HEK293 (cell line): Measurements from ENCODE around the gene KLK10.

Source experiments
- CTCF ChIA-PET: fragments of 350-600 bp; formaldehyde crosslinking; extraction: SDS; loops from one replicate; lab custom pipeline; 2021; ENCODE audit warnings: antibody characterized with exemption; lab: Yijun Ruan, JAX
- POLR2A ChIA-PET: fragments of 300-600 bp; formaldehyde crosslinking; extraction: SDS; loops from one replicate; lab custom pipeline; 2020; ENCODE audit warnings: antibody characterized with exemption, inconsistent platforms; lab: Yijun Ruan, JAX
- H3K27ac ChIP-seq: fragments of 200-500 bp; sonication (Bioruptor generic); 2 replicates; pipeline ENCODE4 v1.5.1; 2014; ENCODE audit warnings: low read depth, low read length, control low read depth, inconsistent platforms; ENCODE audit errors: extremely low read depth
- H3K36me3 ChIP-seq, 2 experiments: fragments of 200-500 bp in 1 of 2; sonication (Bioruptor generic) in 1 of 2; 1 replicate in 1 of 2; 2 replicates in 1 of 2; pipeline ENCODE4 v1.5.1; 2014 to 2017; ENCODE audit warnings: inconsistent platforms in 2 of 2, low read length in 2 of 2; ENCODE audit not compliant: control insufficient read depth in 2 of 2, insufficient read depth in 1 of 2
- H3K4me1 ChIP-seq: fragments of 200-500 bp; sonication (Bioruptor generic); 2 replicates; pipeline ENCODE4 v1.5.1; 2014; ENCODE audit warnings: mild to moderate bottlenecking, low read length, inconsistent platforms; ENCODE audit not compliant: control insufficient read depth, insufficient read depth
- H3K4me3 ChIP-seq: 2 replicates; pipeline ENCODE4 v1.5.1; 2011; ENCODE audit warnings: low read depth, mild to moderate bottlenecking, control low read depth, low read length, moderate library complexity
- H3K9me3 ChIP-seq: fragments of 200-500 bp; sonication (Bioruptor generic); 2 replicates; pipeline ENCODE4 v1.5.1; 2014; ENCODE audit warnings: low read depth, low read length, inconsistent platforms; ENCODE audit not compliant: control insufficient read depth, insufficient read depth
- GLI2 ChIP-seq: fragments of 450-650 bp; formaldehyde crosslinking; IDR thresholded peaks from 2 replicates; pipeline ENCODE4; 2017; ENCODE audit warnings: missing biosample characterization, missing genetic modification characterization, low read depth, borderline replicate concordance
- KLF17 ChIP-seq: fragments of 450-650 bp; formaldehyde crosslinking; IDR thresholded peaks from 2 replicates; pipeline ENCODE4 v1.5.1; 2016; ENCODE audit warnings: missing biosample characterization, missing genetic modification characterization
- MEIS1 ChIP-seq: sonication (generic); formaldehyde crosslinking; IDR thresholded peaks from 2 replicates; pipeline ENCODE4 v1.8.1; 2022; ENCODE audit warnings: missing genetic modification reagents, mild to moderate bottlenecking, borderline replicate concordance
- SCRT1 ChIP-seq: fragments of 450-650 bp; formaldehyde crosslinking; IDR thresholded peaks from 2 replicates; pipeline ENCODE4 v1.5.1; 2016; ENCODE audit warnings: missing biosample characterization, missing genetic modification characterization, borderline replicate concordance
- SCRT2 ChIP-seq: fragments of 450-650 bp; formaldehyde crosslinking; IDR thresholded peaks from 2 replicates; pipeline ENCODE4 v1.5.1; 2016; ENCODE audit warnings: missing biosample characterization, missing genetic modification characterization
- SP3 ChIP-seq: fragments of 450-650 bp; formaldehyde crosslinking; IDR thresholded peaks from 2 replicates; pipeline ENCODE4 v1.5.1; 2016; ENCODE audit warnings: missing biosample characterization, missing genetic modification characterization
- WT1 ChIP-seq: fragments of 450-650 bp; formaldehyde crosslinking; IDR thresholded peaks from 2 replicates; pipeline ENCODE4 v1.5.1; 2016; ENCODE audit warnings: missing biosample characterization, missing genetic modification characterization
- YY1 ChIP-seq: fragments of 450-650 bp; formaldehyde crosslinking; IDR thresholded peaks from 2 replicates; pipeline ENCODE4 v1.5.1; 2018; ENCODE audit warnings: missing biosample characterization, missing genetic modification characterization
- ZFHX2 ChIP-seq: fragments of 450-650 bp; formaldehyde crosslinking; conservative IDR thresholded peaks from 2 replicates; pipeline ENCODE4 v1.5.1; 2016; ENCODE audit warnings: missing biosample characterization, missing genetic modification characterization
- ZNF174 ChIP-seq: fragments of 450-650 bp; formaldehyde crosslinking; IDR thresholded peaks from 2 replicates; pipeline ENCODE4 v1.5.0; 2017; ENCODE audit warnings: missing biosample characterization, mild to moderate bottlenecking, missing genetic modification characterization
- ZNF26 ChIP-seq: fragments of 450-650 bp; formaldehyde crosslinking; IDR thresholded peaks from 2 replicates; pipeline ENCODE4 v1.5.1; 2016; ENCODE audit warnings: missing biosample characterization, missing genetic modification characterization
- ZNF324 ChIP-seq: fragments of 450-650 bp; formaldehyde crosslinking; IDR thresholded peaks from 2 replicates; pipeline ENCODE4 v1.5.1; 2016; ENCODE audit warnings: missing biosample characterization, missing genetic modification characterization
- ZNF354C ChIP-seq: fragments of 450-650 bp; formaldehyde crosslinking; IDR thresholded peaks from 2 replicates; pipeline ENCODE4 v1.5.1; 2016; ENCODE audit warnings: missing biosample characterization, missing genetic modification characterization, low read depth, borderline replicate concordance
- ZNF391 ChIP-seq: fragments of 450-650 bp; formaldehyde crosslinking; IDR thresholded peaks from 2 replicates; pipeline ENCODE4 v1.5.1; 2016; ENCODE audit warnings: low read depth, missing biosample characterization, missing genetic modification characterization, borderline replicate concordance
- ZNF416 ChIP-seq: fragments of 450-650 bp; formaldehyde crosslinking; IDR thresholded peaks from 2 replicates; pipeline ENCODE4 v1.5.1; 2016; ENCODE audit warnings: missing biosample characterization, missing genetic modification characterization
- ZNF48 ChIP-seq: fragments of 450-650 bp; formaldehyde crosslinking; IDR thresholded peaks from 2 replicates; pipeline ENCODE4 v1.5.1; 2016; ENCODE audit warnings: missing biosample characterization, missing genetic modification characterization
- ZNF510 ChIP-seq: fragments of 450-650 bp; formaldehyde crosslinking; IDR thresholded peaks from 2 replicates; pipeline ENCODE4 v1.5.1; 2018; ENCODE audit warnings: mild to moderate bottlenecking, missing genetic modification characterization, missing biosample characterization; ENCODE audit not compliant: insufficient replicate concordance
- ZNF521 ChIP-seq: fragments of 450-650 bp; formaldehyde crosslinking; IDR thresholded peaks from 2 replicates; pipeline ENCODE4 v1.5.1; 2017; ENCODE audit warnings: missing biosample characterization, mild to moderate bottlenecking, missing genetic modification characterization
- ZNF555 ChIP-seq: fragments of 450-650 bp; formaldehyde crosslinking; conservative IDR thresholded peaks from 2 replicates; pipeline ENCODE4 v1.5.1; 2017; ENCODE audit warnings: missing biosample characterization, mild to moderate bottlenecking, missing genetic modification characterization, inconsistent platforms
- ZNF610 ChIP-seq: fragments of 450-650 bp; formaldehyde crosslinking; IDR thresholded peaks from 2 replicates; pipeline ENCODE4 v1.5.1; 2016; ENCODE audit warnings: missing biosample characterization, missing genetic modification characterization, borderline replicate concordance
- ZNF639 ChIP-seq: fragments of 450-650 bp; formaldehyde crosslinking; IDR thresholded peaks from 2 replicates; pipeline ENCODE4 v1.5.1; 2016; ENCODE audit warnings: missing biosample characterization, missing genetic modification characterization
- ZNF707 ChIP-seq: fragments of 450-650 bp; formaldehyde crosslinking; IDR thresholded peaks from 2 replicates; pipeline ENCODE4 v1.5.1; 2016; ENCODE audit warnings: missing biosample characterization, missing genetic modification characterization
- ZNF747 ChIP-seq: fragments of 450-650 bp; formaldehyde crosslinking; IDR thresholded peaks from 2 replicates; pipeline ENCODE4 v1.5.1; 2016; ENCODE audit warnings: missing biosample characterization, missing genetic modification characterization
- ZNF776 ChIP-seq: fragments of 450-650 bp; formaldehyde crosslinking; IDR thresholded peaks from 2 replicates; pipeline ENCODE4 v1.5.0; 2017; ENCODE audit warnings: missing biosample characterization, missing genetic modification characterization, borderline replicate concordance
- TF ChIP-seq, protein P1 (sequence below): fragments of 450-650 bp; formaldehyde crosslinking; IDR thresholded peaks from 2 replicates; pipeline ENCODE4 v1.5.1; 2017; ENCODE audit warnings: missing biosample characterization, missing genetic modification characterization

Gene KLK10

GRCh38 chr19:50967929-50968715, 51.4 kb downstream of the KLK10 start:
- TF ChIP-seq ZNF510 (tag by site-specific recombination) (no peak), KLF17 (tag by site-specific recombination) (no peak), ZFHX2 (tag by site-specific recombination) (no peak), ZNF776 (no peak), ZNF174 (tag by site-specific recombination) (no peak), GLI2 (no peak), MEIS1 (CRISPR knock-in tag) (no peak), ZNF610 (tag by site-specific recombination) (no peak), ZNF521 (tag by site-specific recombination) (no peak), ZNF48 (tag by site-specific recombination) (no peak), ZNF391 (tag by site-specific recombination) (no peak), ZNF707 (tag by site-specific recombination) (no peak), SP3 (tag by site-specific recombination) (no peak)
- TF ChIP-seq, all 188 proteins: peak for 0
- Histone ChIP-seq H3K4me1 (peaks cover 4% of the 10 kb centered on the region; the same call in 1 of the 2 replicates), H3K27ac (no peak overlapping the region), H3K4me3 (no peak overlapping the region), H3K36me3 (no peaks in the 10 kb centered on the region), H3K9me3 (no peaks in the 10 kb centered on the region)
- CTCF ChIA-PET: interaction anchor here (0.7 kb wide), 1 partner anchor 113 kb away, joined by 3 read pairs; no protein-coding TSS in a partner anchor
- POLR2A ChIA-PET: interaction anchor here (0.6 kb wide), 1 partner anchor 797 kb away, joined by 7 read pairs; no protein-coding TSS in a partner anchor

- Histone ChIP-seq H3K4me1 (peaks cover 4% of the 10 kb centered on the region; the same call in 1 of the 2 replicates), H3K36me3 (no peaks in the 10 kb centered on the region)
- TF ChIP-seq ZNF416 (no peak), SCRT2 (tag by site-specific recombination) (peak; percentile 66)
- TF ChIP-seq, all 188 proteins: peak for 1
- Histone ChIP-seq H3K27ac (no peak overlapping the region), H3K4me3 (no peak overlapping the region), H3K9me3 (no peaks in the 10 kb centered on the region)
- CTCF ChIA-PET: interaction anchor here (1.2 kb wide), 1 partner anchor 53 kb away, joined by 3 read pairs; no protein-coding TSS in a partner anchor
- POLR2A ChIA-PET: no interaction called here
Measured at GRCh38 chr19:50964266-50964665, 55.2 kb downstream of the KLK10 start.

GRCh38 chr19:50963381-50963780, 56.1 kb downstream of the KLK10 start:
- CTCF ChIA-PET: interaction anchor here (1.2 kb wide), 1 partner anchor 54 kb away, joined by 3 read pairs; no protein-coding TSS in a partner anchor
- POLR2A ChIA-PET: no interaction called here
- H3K27ac ChIP-seq: no peak overlapping the region
- no peak overlapping the region for H3K4me3 ChIP-seq
- no peaks in the 10 kb centered on the region for H3K36me3 ChIP-seq
- no peaks in the 10 kb centered on the region for H3K9me3 ChIP-seq
- peaks cover 4% of the 10 kb centered on the region; the same call in 1 of the 2 replicates for H3K4me1 ChIP-seq
- TF ChIP-seq ZNF639 (tag by site-specific recombination) (no peak), ZNF354C (tag by site-specific recombination) (no peak), ZNF324 (tag by site-specific recombination) (no peak), WT1 (tag by site-specific recombination) (no peak), ZNF26 (tag by site-specific recombination) (no peak), SCRT1 (tag by site-specific recombination) (no peak), ZFHX2 (tag by site-specific recombination) (no peak), YY1 (tag by site-specific recombination) (no peak), ZNF747 (tag by site-specific recombination) (no peak), ZNF555 (tag by site-specific recombination) (no peak)
- TF ChIP-seq, protein P1, sequence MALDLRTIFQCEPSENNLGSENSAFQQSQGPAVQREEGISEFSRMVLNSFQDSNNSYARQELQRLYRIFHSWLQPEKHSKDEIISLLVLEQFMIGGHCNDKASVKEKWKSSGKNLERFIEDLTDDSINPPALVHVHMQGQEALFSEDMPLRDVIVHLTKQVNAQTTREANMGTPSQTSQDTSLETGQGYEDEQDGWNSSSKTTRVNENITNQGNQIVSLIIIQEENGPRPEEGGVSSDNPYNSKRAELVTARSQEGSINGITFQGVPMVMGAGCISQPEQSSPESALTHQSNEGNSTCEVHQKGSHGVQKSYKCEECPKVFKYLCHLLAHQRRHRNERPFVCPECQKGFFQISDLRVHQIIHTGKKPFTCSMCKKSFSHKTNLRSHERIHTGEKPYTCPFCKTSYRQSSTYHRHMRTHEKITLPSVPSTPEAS (tag by site-specific recombination): no peak
